NCI-H1092 (cell line): Measurements from ENCODE around the gene TMEM165.

ENCODE experiments used
- DNase-seq: peaks from one replicate; lab custom pipeline; 2025; lab: John Stamatoyannopoulos, UW

Gene TMEM165

DNA sequence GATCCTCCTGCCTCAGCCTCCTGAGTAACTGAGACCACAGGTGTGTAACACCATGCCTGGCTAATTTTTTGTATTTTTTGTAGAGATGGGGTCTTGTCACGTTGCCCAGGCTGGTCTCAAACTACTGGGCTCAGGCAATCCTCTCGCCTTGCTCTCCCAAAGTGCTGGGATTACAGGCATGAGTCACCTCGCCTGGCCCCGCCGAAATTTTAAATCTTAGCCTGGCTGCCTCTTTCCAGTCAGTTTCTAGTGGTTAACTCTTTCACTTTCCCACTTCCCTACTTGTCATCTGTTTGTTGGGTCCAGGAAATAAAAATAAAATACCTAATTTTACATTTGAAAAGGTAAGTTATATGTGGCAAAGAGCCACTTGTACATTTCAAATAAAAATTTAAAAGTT, 62.4 kb downstream of the TMEM165 start:
- no peak for DNase-seq

DNA sequence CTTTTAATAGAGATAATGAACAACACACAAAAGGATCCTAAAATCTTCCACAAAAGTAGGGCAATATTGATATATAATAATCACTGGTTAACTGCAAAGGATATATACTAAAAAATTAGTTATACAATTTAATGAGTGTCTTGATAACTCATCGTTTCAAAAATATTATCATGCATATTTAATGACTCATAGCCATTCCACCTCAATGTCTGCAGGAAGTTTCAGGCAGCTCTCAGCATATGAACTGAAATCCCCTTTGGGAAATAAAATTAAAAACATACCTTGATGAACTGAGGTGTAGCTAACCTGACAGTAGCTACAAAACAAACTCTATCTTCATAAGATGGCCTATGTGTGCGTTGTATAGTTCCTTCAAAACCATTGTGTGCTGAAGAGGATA, 62.9 kb downstream of the TMEM165 start:
- DNase-seq: no peak

DNA sequence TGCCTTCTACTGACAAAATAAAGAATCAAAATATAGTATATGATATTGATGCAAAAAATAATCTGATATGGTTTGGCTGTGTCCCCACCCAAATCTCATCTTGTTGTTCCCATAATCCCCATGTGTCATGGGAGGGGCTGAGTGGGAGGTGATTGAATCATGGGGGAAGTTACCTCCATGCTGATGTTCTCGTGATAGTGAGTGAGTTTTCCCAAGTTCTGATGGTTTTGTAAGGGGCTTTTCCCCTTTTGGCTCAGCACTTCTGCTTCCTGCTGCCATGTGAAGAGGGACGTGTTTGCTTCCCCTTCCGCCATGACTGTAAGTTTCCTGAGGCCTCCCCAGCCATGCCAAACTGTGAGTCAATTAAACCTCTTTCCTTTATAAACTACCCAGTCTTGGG, 70.2 kb downstream of the TMEM165 start:
- no peak for DNase-seq

DNA sequence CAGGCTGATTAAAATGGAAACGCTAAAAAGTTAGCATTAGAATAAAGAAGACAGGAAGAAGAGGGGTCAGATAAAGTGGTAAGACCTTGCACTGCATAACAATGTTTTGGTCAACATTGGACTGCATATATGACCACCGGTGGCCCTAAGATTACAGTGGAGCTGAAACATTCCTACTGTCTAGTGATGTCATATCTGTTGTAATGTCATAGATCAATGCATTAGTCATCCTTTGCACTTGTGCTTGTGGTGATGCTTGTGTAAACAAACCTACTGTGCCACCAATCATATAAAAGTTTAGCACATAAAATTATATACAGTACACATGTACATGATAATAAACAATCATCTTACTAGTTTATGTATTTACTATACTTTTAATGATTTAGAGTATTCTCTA, 73.0 kb downstream of the TMEM165 start:
- DNase-seq: no peak

DNA sequence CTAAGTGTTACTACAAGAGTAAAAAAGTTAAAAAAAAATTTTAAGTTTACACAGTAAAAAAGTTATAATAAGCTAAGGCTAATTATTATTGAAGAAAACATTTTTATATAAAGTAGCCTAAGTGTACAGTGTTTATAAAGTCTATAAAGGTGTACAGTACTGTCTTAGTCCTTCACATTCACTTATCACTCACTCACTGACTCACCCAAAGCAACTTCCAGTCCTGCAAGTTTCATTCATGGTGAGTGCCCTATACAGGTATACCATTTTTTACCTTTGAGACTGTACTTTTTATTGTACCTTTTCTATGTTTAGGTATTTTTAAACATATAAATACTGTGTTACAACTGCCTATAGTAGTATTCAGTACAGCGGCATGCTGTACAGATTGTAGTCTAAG, 74.2 kb downstream of the TMEM165 start:
- no peak for DNase-seq
